HG02678 (cell line): ENCODE measurements around the gene KIAA0825.
"Not testable (repeated sequence)": the region's sequence is repeated elsewhere in the genome, so short reads cannot be mapped to it uniquely, and the experiment has no call there.

Experiments
- ATAC-seq: cut with Tn5 transposase; IDR thresholded peaks from one replicate; pipeline ENCODE4 v1.9.1; 2021; ENCODE audit warnings: mild to moderate bottlenecking, moderate library complexity; ENCODE audit not compliant: unreplicated experiment

KIAA0825 gene

GRCh38 chr5:94130077-94130476, 488.3 kb downstream of the KIAA0825 start:
- ATAC-seq: no peak

- no peak for ATAC-seq
Measured at GRCh38 chr5:94125107-94125506, 493.3 kb downstream of the KIAA0825 start.

- not testable (repeated sequence) for ATAC-seq
Measured at GRCh38 chr5:94116317-94116716, 502.1 kb downstream of the KIAA0825 start.

GRCh38 chr5:94113087-94113486, 505.3 kb downstream of the KIAA0825 start:
- ATAC-seq: no peak

- ATAC-seq: peak; percentile 100
Measured at GRCh38 chr5:94111209-94112004, 507.0 kb downstream of the KIAA0825 start.

- no peak for ATAC-seq
Measured at GRCh38 chr5:94103514-94104245, 514.7 kb downstream of the KIAA0825 start.
